Measurements from ENCODE around the gene ZFP2. TPM values are rescaled to one million over a fixed set of nuclear protein-coding genes. Genes with fewer than 3 reads are reported as not detected.
"Not testable (repeated sequence)": the region's sequence is repeated elsewhere in the genome, so short reads cannot be mapped to it uniquely, and the experiment has no call there.

ZFP2 gene
- 1 to 10 TPM in 1 of 4 donors, under 1 TPM in 3; 0.22 to 2.5 (median 0.49) TPM for polyA plus RNA-seq
- long read RNA-seq, donor 1, partial matches to known transcripts = 0 of 1 reads
- long read RNA-seq, donor 1, other reads (novel, unspliced or antisense) = 0 of 1 reads
- long read RNA-seq, donor 2 = 0 reads
- long read RNA-seq, donor 3 = 0 reads
- long read RNA-seq, donor 4 = 0 reads
- long read RNA-seq, donor 5, partial matches to known transcripts = 0 of 1 reads
- long read RNA-seq, donor 5, other reads (novel, unspliced or antisense) = 0 of 1 reads
- long read RNA-seq, donor 6 = 0 reads
- long read RNA-seq, donor 7 = 0 reads
- long read RNA-seq, donor 8 = 0 reads
- long read RNA-seq, donor 9 = 0 reads
- long read RNA-seq, donor 10, partial matches to known transcripts = 0 of 1 reads
- long read RNA-seq, donor 10, other reads (novel, unspliced or antisense) = 0 of 1 reads

GRCh38 chr5:178895615-178896571, at the start of gene ZFP2:
ZFP2 (plus strand) TSS chr5:178895913; CDS start chr5:178931314, 35,401 bp downstream.
- peak within 1 kb of the TSS; percentile 78 to 96 (median 80) for H3K4me3 ChIP-seq (ENCODE audit: low read depth in 1 of 3, low read length in 3 of 3)
- WGBS, 3 donors = 2 to 6% (median 3%) methylated on average over 70 to 79 of the region's 79 CpGs
- H3K9me3 ChIP-seq (ENCODE audit: control insufficient read depth in 2 of 2, insufficient read depth in 1 of 2, low read depth in 1 of 2, low read length in 1 of 2) = peaks cover 0 to 4% of the 10 kb centered on the region in 2 donors
- no peaks in the 10 kb centered on the region for H3K27me3 ChIP-seq (ENCODE audit: control insufficient read depth in 3 of 3, insufficient read depth in 3 of 3, low read length in 3 of 3)
- H3K4me1 ChIP-seq (ENCODE audit: control insufficient read depth in 3 of 3, insufficient read depth in 2 of 3, low read depth in 1 of 3, low read length in 2 of 3) = no peaks in the 10 kb centered on the region
- no peak for FAIRE-seq
- no peaks in the 10 kb centered on the region for H3K36me3 ChIP-seq (ENCODE audit: control insufficient read depth in 3 of 3, insufficient read depth in 2 of 3, low read depth in 1 of 3, low read length in 3 of 3)
- peak; percentile 62 to 89 for DNase-seq
- H3K27ac ChIP-seq (ENCODE audit: low read depth in 1 of 3, low read length in 2 of 3) = peak within 1 kb of the TSS; percentile 30 to 69 (median 39)

DNA sequence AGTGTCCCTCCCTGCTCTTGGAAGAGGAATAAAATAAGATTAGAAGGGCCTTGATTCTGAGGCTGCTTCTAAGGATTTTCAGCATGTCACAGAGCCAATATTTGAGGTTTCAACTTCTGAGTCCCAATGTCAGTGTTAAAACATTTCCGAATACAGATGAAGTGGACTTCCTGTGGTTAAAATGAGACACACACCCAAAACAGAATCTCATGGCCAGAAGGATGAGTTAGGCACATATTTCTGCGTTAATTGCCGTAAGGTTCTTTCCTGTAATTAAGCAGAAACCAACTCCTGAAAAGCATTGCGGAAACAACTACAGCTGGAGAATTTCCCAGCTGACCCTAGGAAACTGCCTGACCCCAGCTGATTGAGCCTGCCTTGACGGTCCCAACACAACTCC, 46.4 kb upstream of the ZFP2 start:
- DNase-seq (no peak), FAIRE-seq (no peak)
- 74 to 90% (median 84%) methylated on average over 5 of the region's 5 CpGs for WGBS, 3 donors

DNA sequence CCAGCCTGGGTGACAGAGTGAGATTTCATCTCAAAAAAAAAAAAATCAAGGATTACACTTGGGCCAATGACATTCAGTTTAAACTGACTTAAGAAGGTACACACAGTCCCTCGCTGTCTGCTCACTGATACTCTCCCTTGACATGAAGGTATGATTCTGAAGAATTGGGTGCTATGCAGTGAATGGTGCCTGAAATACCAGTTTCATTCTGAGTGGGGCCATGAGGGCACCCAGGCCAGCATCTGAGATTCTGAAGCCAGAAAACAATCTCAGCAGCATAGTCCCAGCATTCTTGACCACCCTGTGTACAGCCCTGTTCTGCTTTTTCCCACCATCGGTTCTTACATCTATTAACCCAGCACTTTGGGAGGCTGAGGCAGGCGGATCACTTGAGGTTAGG, 43.8 kb upstream of the ZFP2 start:
- no peaks in the 10 kb centered on the region for H3K36me3 ChIP-seq (ENCODE audit: control insufficient read depth in 3 of 3, insufficient read depth in 2 of 3, low read depth in 1 of 3, low read length in 3 of 3)
- no peaks in the 10 kb centered on the region for H3K27me3 ChIP-seq (ENCODE audit: control insufficient read depth in 3 of 3, insufficient read depth in 3 of 3, low read length in 3 of 3)
- no peaks in the 10 kb centered on the region for H3K9me3 ChIP-seq (ENCODE audit: control insufficient read depth in 2 of 2, insufficient read depth in 1 of 2, low read depth in 1 of 2, low read length in 1 of 2)
- no peaks in the 10 kb centered on the region for H3K4me1 ChIP-seq (ENCODE audit: control insufficient read depth in 3 of 3, insufficient read depth in 2 of 3, low read depth in 1 of 3, low read length in 2 of 3)
- FAIRE-seq (no peak), DNase-seq (no peak)
- no peak overlapping the region for H3K4me3 ChIP-seq (ENCODE audit: low read depth in 1 of 3, low read length in 3 of 3)
- H3K27ac ChIP-seq (ENCODE audit: low read depth in 1 of 3, low read length in 2 of 3) = no peak overlapping the region
- 85 to 92% (median 90%) methylated on average over 3 of the region's 3 CpGs for WGBS, 3 donors

More for the DNA sequence above, 46.4 kb upstream of the ZFP2 start:
- no peak overlapping the region for H3K27ac ChIP-seq (ENCODE audit: low read depth in 1 of 3, low read length in 2 of 3)
- H3K36me3 ChIP-seq (ENCODE audit: control insufficient read depth in 3 of 3, insufficient read depth in 2 of 3, low read depth in 1 of 3, low read length in 3 of 3) = no peaks in the 10 kb centered on the region
- no peaks in the 10 kb centered on the region for H3K9me3 ChIP-seq (ENCODE audit: control insufficient read depth in 2 of 2, insufficient read depth in 1 of 2, low read depth in 1 of 2, low read length in 1 of 2)
- H3K27me3 ChIP-seq (ENCODE audit: control insufficient read depth in 3 of 3, insufficient read depth in 3 of 3, low read length in 3 of 3) = no peaks in the 10 kb centered on the region
- H3K4me1 ChIP-seq (ENCODE audit: control insufficient read depth in 3 of 3, insufficient read depth in 2 of 3, low read depth in 1 of 3, low read length in 2 of 3) = no peaks in the 10 kb centered on the region
- no peak overlapping the region for H3K4me3 ChIP-seq (ENCODE audit: low read depth in 1 of 3, low read length in 3 of 3)

- Histone ChIP-seq H3K27ac (ENCODE audit: low read depth in 1 of 3, low read length in 2 of 3) (no peak overlapping the region), H3K27me3 (ENCODE audit: control insufficient read depth in 3 of 3, insufficient read depth in 3 of 3, low read length in 3 of 3) (no peaks in the 10 kb centered on the region), H3K4me1 (ENCODE audit: control insufficient read depth in 3 of 3, insufficient read depth in 2 of 3, low read depth in 1 of 3, low read length in 2 of 3) (no peaks in the 10 kb centered on the region), H3K9me3 (ENCODE audit: control insufficient read depth in 2 of 2, insufficient read depth in 1 of 2, low read depth in 1 of 2, low read length in 1 of 2) (no peaks in the 10 kb centered on the region), H3K4me3 (ENCODE audit: low read depth in 1 of 3, low read length in 3 of 3) (no peak overlapping the region), H3K36me3 (ENCODE audit: control insufficient read depth in 3 of 3, insufficient read depth in 2 of 3, low read depth in 1 of 3, low read length in 3 of 3) (no peaks in the 10 kb centered on the region)
- FAIRE-seq = no peak
- WGBS, 3 donors = 47 to 53% (median 48%) methylated on average over 5 of the region's 5 CpGs
- DNase-seq = no peak
Observed at GRCh38 chr5:178854284-178854683, 41.4 kb upstream of the ZFP2 start.

DNA sequence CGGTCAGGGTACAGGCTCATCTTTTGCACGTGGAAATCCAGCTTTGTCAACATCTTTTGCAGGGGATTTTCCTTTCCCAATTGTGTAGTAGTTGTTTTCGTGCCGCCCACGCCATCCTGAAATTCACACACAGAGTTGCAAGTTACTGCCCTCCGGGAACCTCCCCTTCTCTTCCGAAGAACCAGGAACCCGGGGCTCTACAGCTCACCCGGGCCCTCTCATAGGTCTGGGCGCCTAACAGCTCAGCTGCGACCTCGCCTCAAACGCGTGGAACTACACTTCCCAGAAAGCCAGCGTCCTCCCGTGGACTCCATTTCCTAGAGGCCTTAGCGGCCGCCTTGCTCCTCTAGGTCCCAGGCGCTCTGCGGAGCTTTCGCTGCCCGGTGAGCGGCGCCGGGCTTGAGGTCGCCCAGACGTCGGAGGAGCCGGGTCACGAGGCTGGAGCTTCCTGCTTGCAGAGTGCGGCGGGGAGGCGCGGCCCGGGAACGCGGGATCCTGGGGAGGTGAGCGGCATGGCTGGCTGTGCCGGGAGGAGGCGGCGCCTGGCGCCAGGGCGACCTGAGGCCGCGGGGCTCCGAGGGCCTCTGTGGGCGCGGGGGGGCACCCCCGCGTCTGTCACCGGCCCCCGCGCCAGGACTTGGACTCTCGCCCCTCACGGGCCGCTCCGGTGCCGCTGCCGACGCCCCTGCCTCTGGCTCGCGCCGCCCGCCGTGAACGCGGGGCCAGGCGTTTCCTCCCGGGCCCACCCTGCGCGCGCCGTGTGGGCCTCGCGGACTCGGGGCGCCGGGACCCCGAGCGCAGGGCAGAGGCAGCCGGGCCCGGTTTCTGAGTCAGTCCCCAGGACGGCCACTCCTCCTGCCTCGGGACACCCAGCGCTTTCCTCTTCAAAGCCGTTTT, 35.8 kb upstream of the ZFP2 start, which contains the start of gene ZNF354B:
TSS of gene ZNF354B (plus strand) at position 329 of the 897 bp plus-strand sequence. CDS start 1,095 bp downstream, outside the sequence.
- peaks cover 0 to 10% (median 0%) of the 10 kb centered on the region in 3 donors for H3K36me3 ChIP-seq (ENCODE audit: control insufficient read depth in 3 of 3, insufficient read depth in 2 of 3, low read depth in 1 of 3, low read length in 3 of 3)
- H3K27me3 ChIP-seq (ENCODE audit: control insufficient read depth in 3 of 3, insufficient read depth in 3 of 3, low read length in 3 of 3) = no peaks in the 10 kb centered on the region
- H3K9me3 ChIP-seq (ENCODE audit: control insufficient read depth in 2 of 2, insufficient read depth in 1 of 2, low read depth in 1 of 2, low read length in 1 of 2) = peaks cover 0 to 5% of the 10 kb centered on the region in 2 donors
- 1 to 2% (median 1%) methylated on average over 50 to 86 of the region's 86 CpGs for WGBS, 3 donors
- peak within 1 kb of the TSS; percentile 55 to 94 (median 75) for H3K4me3 ChIP-seq (ENCODE audit: low read depth in 1 of 3, low read length in 3 of 3)
- FAIRE-seq (no peak), DNase-seq (peak; percentile 93 to 96)
- peaks cover 0 to 4% (median 0%) of the 10 kb centered on the region in 3 donors for H3K4me1 ChIP-seq (ENCODE audit: control insufficient read depth in 3 of 3, insufficient read depth in 2 of 3, low read depth in 1 of 3, low read length in 2 of 3)
- H3K27ac ChIP-seq (ENCODE audit: low read depth in 1 of 3, low read length in 2 of 3) = peak within 1 kb of the TSS; percentile 69 to 83 (median 69)

DNA sequence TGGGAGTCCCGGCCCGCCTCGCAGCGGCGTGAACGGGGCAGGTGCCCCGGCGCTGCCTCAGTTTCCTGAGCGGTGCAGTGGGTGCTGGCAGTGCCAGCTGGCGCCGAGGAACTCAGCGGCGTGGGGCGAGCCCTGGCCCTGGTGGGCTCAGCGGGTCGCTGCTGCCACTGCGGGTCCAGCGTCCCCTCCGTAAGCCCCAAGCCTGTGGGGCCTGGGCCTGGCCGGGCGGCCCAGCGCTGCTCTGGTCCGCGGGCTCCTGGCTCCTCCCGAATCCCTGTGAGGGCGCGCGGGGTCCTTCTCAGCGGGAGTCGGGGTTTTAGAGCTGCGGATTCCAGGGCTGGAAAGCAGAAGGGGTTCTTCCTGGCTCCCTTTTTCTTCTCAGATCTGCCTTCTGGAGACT, 35.1 kb upstream of the ZFP2 start:
- peak overlapping the region in 1 of 3 donors; percentile 69 for H3K27ac ChIP-seq (ENCODE audit: low read depth in 1 of 3, low read length in 2 of 3)
- WGBS, 3 donors = 0 to 5% methylated on average over 3 to 15 of the region's 31 CpGs; no CpG with 5 or more reads in 1 of the 3 donors

GRCh38 chr5:178861627-178862026, 34.1 kb upstream of the ZFP2 start:
- Histone ChIP-seq H3K9me3 (ENCODE audit: control insufficient read depth in 2 of 2, insufficient read depth in 1 of 2, low read depth in 1 of 2, low read length in 1 of 2) (peaks cover 0 to 14% of the 10 kb centered on the region in 2 donors), H3K27me3 (ENCODE audit: control insufficient read depth in 3 of 3, insufficient read depth in 3 of 3, low read length in 3 of 3) (no peaks in the 10 kb centered on the region), H3K4me1 (ENCODE audit: control insufficient read depth in 3 of 3, insufficient read depth in 2 of 3, low read depth in 1 of 3, low read length in 2 of 3) (peaks cover 0 to 4% (median 0%) of the 10 kb centered on the region in 3 donors), H3K27ac (ENCODE audit: low read depth in 1 of 3, low read length in 2 of 3) (no peak overlapping the region), H3K36me3 (ENCODE audit: control insufficient read depth in 3 of 3, insufficient read depth in 2 of 3, low read depth in 1 of 3, low read length in 3 of 3) (peaks cover 2 to 19% (median 7%) of the 10 kb centered on the region in 3 donors), H3K4me3 (ENCODE audit: low read depth in 1 of 3, low read length in 3 of 3) (no peak overlapping the region)
- WGBS, 3 donors = 96 to 98% (median 97%) methylated on average over 8 of the region's 8 CpGs
- DNase-seq (no peak), FAIRE-seq (no peak)

More for the DNA sequence above, 35.1 kb upstream of the ZFP2 start:
- not testable (repeated sequence) for H3K4me1 ChIP-seq (ENCODE audit: control insufficient read depth in 3 of 3, insufficient read depth in 2 of 3, low read depth in 1 of 3, low read length in 2 of 3); H3K9me3 ChIP-seq (ENCODE audit: control insufficient read depth in 2 of 2, insufficient read depth in 1 of 2, low read depth in 1 of 2, low read length in 1 of 2); FAIRE-seq; H3K27me3 ChIP-seq (ENCODE audit: control insufficient read depth in 3 of 3, insufficient read depth in 3 of 3, low read length in 3 of 3); DNase-seq
- Histone ChIP-seq H3K36me3 (ENCODE audit: control insufficient read depth in 3 of 3, insufficient read depth in 2 of 3, low read depth in 1 of 3, low read length in 3 of 3) (peaks cover 0 to 15% (median 0%) of the 10 kb centered on the region in 3 donors), H3K4me3 (ENCODE audit: low read depth in 1 of 3, low read length in 3 of 3) (peak overlapping the region; percentile 55 to 94 (median 75))
